ENCODE data around the gene ARHGAP27. TPM values are rescaled to one million over a fixed set of nuclear protein-coding genes. Genes with fewer than 3 reads are reported as not detected.

Gene ARHGAP27
- total and polyA plus RNA-seq, 2 experiments from 2014 or later: 5.6 to 17.7 TPM

DNA sequence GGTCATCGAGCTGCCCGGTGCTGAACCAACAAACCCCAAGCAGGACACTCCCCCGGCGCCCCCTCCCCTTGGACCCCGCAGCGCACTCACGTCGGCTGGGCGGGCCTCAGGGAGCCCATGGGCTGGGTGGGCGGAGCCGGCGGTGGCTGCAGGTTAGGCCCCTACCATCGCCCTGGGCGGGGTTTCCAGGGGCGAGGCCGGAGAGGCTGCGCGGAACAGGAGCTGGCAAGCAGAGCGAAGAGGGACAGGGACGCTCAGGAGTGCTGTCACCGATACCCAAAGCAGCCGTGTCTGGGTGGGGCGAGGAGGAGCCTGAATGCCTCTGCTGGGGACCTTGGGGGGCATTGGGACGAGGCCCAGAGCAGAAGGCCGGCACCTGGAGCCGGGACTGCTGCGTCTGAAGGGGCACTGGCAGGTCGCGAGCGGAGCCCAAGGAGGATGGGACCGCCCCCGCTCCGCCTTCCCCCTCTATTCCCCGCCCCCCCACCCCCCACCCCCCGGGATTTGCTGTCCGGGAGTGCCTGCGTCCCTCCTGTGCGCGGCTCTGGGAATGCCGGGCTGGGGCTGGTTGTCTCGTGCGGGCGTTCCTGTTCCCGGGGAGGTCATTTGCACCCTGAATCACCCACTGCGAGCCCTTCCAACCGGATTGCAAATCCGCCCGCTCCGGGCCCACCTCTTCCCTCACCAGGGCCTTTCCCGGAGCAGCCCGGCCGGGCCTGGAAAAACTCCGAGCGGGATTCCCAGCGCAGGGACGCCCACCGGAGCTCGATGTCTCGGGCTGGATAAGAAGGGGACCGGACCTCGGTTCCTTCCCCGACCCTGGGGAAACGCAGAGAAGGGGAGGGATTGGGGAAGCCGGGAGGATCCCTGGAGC, 902 bp downstream of the ARHGAP27 start:
- Histone ChIP-seq H3K9me3 (ENCODE audit: low read depth) (no peaks in the 10 kb centered on the region), H3K36me3 (no peaks in the 10 kb centered on the region), H3K27me3 (peaks cover 68% of the 10 kb centered on the region), H3K4me1 (ENCODE audit: low read depth) (no peaks in the 10 kb centered on the region), H3K27ac (no peak overlapping the region), H3K4me3 (peak overlapping the region; percentile 42)
- TF ChIP-seq, protein P1, sequence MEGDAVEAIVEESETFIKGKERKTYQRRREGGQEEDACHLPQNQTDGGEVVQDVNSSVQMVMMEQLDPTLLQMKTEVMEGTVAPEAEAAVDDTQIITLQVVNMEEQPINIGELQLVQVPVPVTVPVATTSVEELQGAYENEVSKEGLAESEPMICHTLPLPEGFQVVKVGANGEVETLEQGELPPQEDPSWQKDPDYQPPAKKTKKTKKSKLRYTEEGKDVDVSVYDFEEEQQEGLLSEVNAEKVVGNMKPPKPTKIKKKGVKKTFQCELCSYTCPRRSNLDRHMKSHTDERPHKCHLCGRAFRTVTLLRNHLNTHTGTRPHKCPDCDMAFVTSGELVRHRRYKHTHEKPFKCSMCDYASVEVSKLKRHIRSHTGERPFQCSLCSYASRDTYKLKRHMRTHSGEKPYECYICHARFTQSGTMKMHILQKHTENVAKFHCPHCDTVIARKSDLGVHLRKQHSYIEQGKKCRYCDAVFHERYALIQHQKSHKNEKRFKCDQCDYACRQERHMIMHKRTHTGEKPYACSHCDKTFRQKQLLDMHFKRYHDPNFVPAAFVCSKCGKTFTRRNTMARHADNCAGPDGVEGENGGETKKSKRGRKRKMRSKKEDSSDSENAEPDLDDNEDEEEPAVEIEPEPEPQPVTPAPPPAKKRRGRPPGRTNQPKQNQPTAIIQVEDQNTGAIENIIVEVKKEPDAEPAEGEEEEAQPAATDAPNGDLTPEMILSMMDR (IDR thresholded peaks at IDR 0.05; ENCODE audit: low read depth, low read length): no peak
- DNase-seq (ENCODE audit: low read depth in 1 of 2, low spot score in 1 of 2): peak; percentile 43 to 85

DNA sequence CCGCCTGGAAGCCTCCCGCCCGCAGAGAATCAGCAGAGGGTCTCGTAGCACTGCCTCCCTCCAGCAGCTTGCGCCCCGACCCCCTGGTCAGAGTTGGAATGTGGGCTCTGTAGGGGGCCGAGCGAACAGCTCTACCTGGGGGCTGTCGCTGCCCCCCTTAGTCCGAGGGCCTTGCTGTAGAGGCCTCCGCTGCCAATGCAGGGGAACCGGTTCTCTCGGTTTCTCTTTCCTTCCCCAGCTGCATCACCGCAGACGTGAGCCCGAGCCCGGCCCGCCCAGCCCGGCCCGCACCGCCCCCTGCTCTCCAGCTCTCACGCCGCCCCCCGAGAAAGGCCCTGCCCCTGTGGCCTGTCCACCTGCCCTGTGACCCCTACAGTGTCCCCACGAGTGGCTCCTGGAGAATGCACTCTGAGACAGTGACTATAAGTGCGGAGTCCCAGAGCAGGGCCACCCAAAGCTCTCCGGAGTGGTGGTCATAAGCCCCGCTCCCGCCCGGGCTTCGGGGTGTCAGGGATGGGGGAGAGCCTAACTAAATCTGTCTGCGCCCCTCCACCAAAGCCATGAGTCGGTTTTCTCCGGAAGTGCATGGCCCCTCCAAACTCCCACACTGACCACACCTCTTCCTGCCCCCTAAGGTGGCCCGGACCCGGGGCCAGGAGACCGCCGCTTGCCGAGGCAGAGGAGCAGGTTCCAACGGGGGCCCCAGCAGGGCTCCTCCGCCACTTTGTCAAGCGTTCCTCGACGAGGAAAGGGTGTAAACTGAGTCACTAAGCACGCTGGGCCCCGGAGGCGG, 1.7 kb downstream of the ARHGAP27 start:
- Histone ChIP-seq H3K27me3 (peaks cover 69% of the 10 kb centered on the region), H3K4me1 (ENCODE audit: low read depth) (no peaks in the 10 kb centered on the region), H3K9me3 (ENCODE audit: low read depth) (no peaks in the 10 kb centered on the region), H3K27ac (no peak overlapping the region), H3K4me3 (peak overlapping the region; percentile 42), H3K36me3 (no peaks in the 10 kb centered on the region)
- TF ChIP-seq, protein P1 (IDR thresholded peaks at IDR 0.05; ENCODE audit: low read depth, low read length): no peak
- DNase-seq (ENCODE audit: low read depth in 1 of 2, low spot score in 1 of 2): peak in 1 of 2 donors; percentile 14

DNA sequence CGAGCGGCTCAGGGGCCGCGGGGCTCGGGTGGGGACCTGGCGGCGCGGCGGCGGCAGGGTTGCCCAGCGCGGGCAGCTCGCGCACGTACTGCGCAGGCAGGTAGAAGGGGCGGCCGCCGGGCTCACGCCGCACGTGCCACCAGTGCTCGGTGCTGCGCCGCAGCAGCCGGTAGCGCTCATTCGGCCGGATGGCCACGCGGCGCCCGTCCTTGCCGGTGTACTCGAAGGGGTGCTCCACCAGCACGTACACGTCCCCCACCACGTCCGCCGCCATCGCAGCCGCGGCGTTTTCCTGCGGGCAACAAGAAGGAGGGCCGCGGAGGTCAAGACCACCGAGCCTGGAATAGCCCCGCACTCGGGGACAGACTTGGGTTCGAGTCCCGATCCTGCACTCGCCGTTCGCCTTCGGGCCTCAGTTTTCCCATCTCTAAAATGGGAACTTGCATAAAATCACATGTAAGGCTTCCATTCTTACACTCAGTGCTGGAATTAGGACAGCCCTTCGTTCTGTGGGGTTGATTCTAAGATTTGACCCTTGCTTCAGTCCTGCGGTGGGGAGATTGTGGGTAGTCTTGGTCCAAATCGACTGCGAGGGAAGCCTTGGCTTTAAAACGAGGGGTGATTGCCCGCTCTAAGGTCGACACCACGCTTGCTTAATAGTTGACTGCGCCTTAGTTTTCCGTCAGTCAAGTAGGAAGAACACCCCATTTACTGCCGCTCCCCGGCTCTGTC, 2.5 kb downstream of the ARHGAP27 start:
- DNase-seq (ENCODE audit: low read depth in 1 of 2, low spot score in 1 of 2): no peak
- H3K4me1 ChIP-seq (ENCODE audit: low read depth): no peaks in the 10 kb centered on the region
- peaks cover 69% of the 10 kb centered on the region for H3K27me3 ChIP-seq
- H3K4me3 ChIP-seq: no peak overlapping the region
- TF ChIP-seq, protein P1 (IDR thresholded peaks at IDR 0.05; ENCODE audit: low read depth, low read length): no peak
- H3K27ac ChIP-seq: no peak overlapping the region
- H3K36me3 ChIP-seq: no peaks in the 10 kb centered on the region
- no peaks in the 10 kb centered on the region for H3K9me3 ChIP-seq (ENCODE audit: low read depth)

DNA sequence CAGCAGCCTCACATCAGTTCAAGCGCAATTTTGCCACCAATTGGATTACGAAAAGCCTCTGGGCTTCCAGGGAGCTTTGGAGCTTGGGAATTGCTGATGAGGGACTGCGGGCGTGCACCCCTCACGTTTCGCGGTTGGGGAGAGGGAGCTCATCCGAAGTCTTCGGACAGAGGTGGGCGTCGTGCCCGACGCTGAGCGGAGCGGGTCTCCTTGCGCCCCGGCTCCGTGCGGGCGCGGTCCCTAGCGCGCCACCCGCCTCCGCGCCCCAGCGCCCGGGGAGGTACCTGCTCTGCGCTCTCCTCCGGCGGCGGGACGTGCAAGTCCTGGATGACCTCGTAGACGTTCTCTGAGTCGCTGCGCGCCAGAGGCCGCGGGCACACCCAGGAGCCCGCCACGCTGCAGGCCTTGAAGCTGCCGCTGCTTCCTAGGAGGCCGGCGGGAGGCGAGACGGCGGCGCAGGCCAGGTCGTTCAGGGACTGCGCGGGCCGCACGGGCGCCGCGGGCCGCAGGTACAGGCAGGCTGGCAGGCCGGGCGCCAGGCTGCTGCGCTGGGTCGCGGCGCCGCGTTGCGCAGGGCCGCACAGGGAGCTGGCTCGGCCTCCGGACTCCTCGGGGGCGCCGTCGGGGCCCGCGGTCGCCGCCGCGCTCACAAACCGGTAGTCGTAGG, 3.2 kb downstream of the ARHGAP27 start:
- peak in 1 of 2 donors; percentile 60 for DNase-seq (ENCODE audit: low read depth in 1 of 2, low spot score in 1 of 2)
- H3K4me3 ChIP-seq: peak overlapping the region; percentile 12
- no peak overlapping the region for H3K27ac ChIP-seq
- H3K4me1 ChIP-seq (ENCODE audit: low read depth): no peaks in the 10 kb centered on the region
- H3K36me3 ChIP-seq: no peaks in the 10 kb centered on the region
- peaks cover 69% of the 10 kb centered on the region for H3K27me3 ChIP-seq
- no peaks in the 10 kb centered on the region for H3K9me3 ChIP-seq (ENCODE audit: low read depth)
- TF ChIP-seq, protein P1 (IDR thresholded peaks at IDR 0.05; ENCODE audit: low read depth, low read length): no peak

DNA sequence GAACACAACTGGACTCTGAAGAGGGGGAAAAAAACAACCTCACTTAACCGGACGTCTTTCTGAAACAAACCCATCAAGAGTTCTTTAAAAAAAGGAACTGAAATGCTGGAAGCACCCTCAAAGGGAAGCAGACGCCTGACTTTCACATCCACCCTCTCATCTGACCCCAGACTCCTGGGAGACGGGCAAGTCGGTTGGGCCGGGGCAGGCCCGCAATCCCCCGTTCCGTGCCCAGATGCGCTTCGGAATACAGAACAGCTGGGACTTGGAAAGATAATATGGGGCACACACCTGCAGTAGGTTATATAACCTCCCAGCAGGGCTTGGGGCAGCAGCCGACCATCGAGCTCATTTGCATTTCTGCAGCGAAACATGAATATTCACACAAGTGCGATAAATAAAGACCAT, 3.7 kb downstream of the ARHGAP27 start:
- H3K4me1 ChIP-seq (ENCODE audit: low read depth): peaks cover 5% of the 10 kb centered on the region
- peaks cover 69% of the 10 kb centered on the region for H3K27me3 ChIP-seq
- TF ChIP-seq, protein P1 (IDR thresholded peaks at IDR 0.05; ENCODE audit: low read depth, low read length): no peak
- peak overlapping the region; percentile 12 for H3K4me3 ChIP-seq
- no peak overlapping the region for H3K27ac ChIP-seq
- no peaks in the 10 kb centered on the region for H3K9me3 ChIP-seq (ENCODE audit: low read depth)
- DNase-seq (ENCODE audit: low read depth in 1 of 2, low spot score in 1 of 2): no peak
- H3K36me3 ChIP-seq: no peaks in the 10 kb centered on the region
